Measurements from ENCODE around the gene LRRC58.

The LRRC58 gene

GRCh38 chr3:120280026-120280425, 69.1 kb downstream of the LRRC58 start:
- TF ChIP-seq CTCF (IDR thresholded peaks at IDR 0.05; ENCODE audit: poor library complexity, severe bottlenecking) = no peak
- ATAC-seq (ENCODE audit: low read depth) (no peak), DNase-seq (ENCODE audit: low spot score) (no peak)
- Histone ChIP-seq H3K36me3 (ENCODE audit: low read depth) (0 out of 2 replicates have a peak, but pooled peaks cover 3% of the 10 kb centered on the region), H3K27me3 (ENCODE audit: insufficient read depth, poor library complexity, severe bottlenecking) (no peaks in the 10 kb centered on the region), H3K27ac (ENCODE audit: poor library complexity, severe bottlenecking) (no peak overlapping the region), H3K4me1 (ENCODE audit: insufficient read depth, poor library complexity, severe bottlenecking) (no peaks in the 10 kb centered on the region), H3K4me3 (ENCODE audit: severe bottlenecking) (no peak overlapping the region), H3K9me3 (ENCODE audit: severe bottlenecking) (no peaks in the 10 kb centered on the region)

DNA sequence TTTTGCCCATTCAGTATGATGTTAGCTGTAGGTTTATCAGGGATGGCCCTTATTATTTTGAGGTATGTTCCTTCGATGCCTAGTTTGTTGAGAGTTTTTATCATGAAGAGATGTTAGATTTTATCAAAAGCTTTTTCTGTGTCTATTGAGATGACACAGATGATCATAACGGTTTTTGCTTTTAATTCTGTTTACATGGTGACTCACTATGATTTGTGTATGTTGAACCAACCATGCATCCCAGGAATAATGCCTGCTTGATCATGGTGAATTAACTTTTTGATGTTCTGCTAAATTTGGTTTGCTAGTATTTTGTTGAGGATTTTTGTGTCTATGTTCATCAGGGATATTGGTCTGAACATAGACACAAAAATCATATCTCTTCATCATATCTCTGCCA, 72.4 kb downstream of the LRRC58 start:
- DNase-seq (ENCODE audit: low spot score) (no peak), ATAC-seq (ENCODE audit: low read depth) (no peak)
- no peak for TF ChIP-seq CTCF (IDR thresholded peaks at IDR 0.05; ENCODE audit: poor library complexity, severe bottlenecking)
- H3K27ac ChIP-seq (ENCODE audit: poor library complexity, severe bottlenecking) = no peak overlapping the region
- no peaks in the 10 kb centered on the region for H3K4me1 ChIP-seq (ENCODE audit: insufficient read depth, poor library complexity, severe bottlenecking)
- no peak overlapping the region for H3K4me3 ChIP-seq (ENCODE audit: severe bottlenecking)
- H3K27me3 ChIP-seq (ENCODE audit: insufficient read depth, poor library complexity, severe bottlenecking) = peaks cover under 1% of the 10 kb centered on the region
- H3K36me3 ChIP-seq (ENCODE audit: low read depth) = 0 out of 2 replicates have a peak, but pooled peaks cover 3% of the 10 kb centered on the region
- H3K9me3 ChIP-seq (ENCODE audit: severe bottlenecking) = no peaks in the 10 kb centered on the region

DNA sequence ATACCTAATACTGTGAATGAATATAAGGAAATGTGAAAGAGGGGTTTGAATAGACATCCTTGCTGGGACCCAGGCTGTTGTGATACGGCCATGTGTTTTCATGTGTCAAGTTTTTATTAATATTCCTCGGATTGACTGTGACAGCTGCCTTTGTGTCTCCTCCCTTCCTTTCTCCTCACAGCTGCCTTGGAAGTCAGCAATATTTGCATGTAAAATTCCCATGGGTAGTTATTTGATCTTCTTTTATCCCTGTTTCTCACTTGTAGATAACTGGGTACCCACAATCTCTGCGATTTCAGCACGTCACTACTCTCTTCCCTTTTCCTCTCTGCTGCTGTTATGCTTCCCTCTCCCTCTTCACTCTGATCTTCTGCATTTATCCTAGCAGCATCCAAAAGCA, 73.5 kb downstream of the LRRC58 start:
- no peaks in the 10 kb centered on the region for H3K4me1 ChIP-seq (ENCODE audit: insufficient read depth, poor library complexity, severe bottlenecking)
- no peak for ATAC-seq (ENCODE audit: low read depth)

DNA sequence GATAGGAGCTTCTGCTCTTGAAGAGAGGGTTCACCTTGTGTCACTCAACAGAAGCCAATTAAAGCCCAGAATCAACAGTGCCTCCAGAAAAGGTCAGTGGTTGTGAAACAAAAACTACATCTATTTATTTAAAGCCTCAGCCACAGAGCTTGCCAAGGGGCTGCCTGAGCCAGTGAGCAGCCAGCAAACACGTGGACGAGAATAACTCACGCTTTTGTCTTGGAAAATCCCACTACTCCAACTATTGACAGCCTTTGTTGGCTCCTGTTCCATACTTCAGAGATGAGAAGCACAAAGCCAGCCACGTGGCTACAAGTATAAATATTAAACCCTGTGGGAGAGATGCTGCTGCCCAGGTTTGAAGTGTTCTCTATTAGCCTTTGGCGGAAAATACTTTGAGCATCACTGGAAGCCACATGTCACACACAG, 74.4 kb downstream of the LRRC58 start:
- H3K4me1 ChIP-seq (ENCODE audit: insufficient read depth, poor library complexity, severe bottlenecking) = no peaks in the 10 kb centered on the region
- no peak for DNase-seq (ENCODE audit: low spot score)
- H3K36me3 ChIP-seq (ENCODE audit: low read depth) = 0 out of 2 replicates have a peak, but pooled peaks cover 3% of the 10 kb centered on the region
- ATAC-seq (ENCODE audit: low read depth) = no peak
- H3K4me3 ChIP-seq (ENCODE audit: severe bottlenecking) = no peak overlapping the region
- H3K27ac ChIP-seq (ENCODE audit: poor library complexity, severe bottlenecking) = no peak overlapping the region
- no peak for TF ChIP-seq CTCF (IDR thresholded peaks at IDR 0.05; ENCODE audit: poor library complexity, severe bottlenecking)
- H3K27me3 ChIP-seq (ENCODE audit: insufficient read depth, poor library complexity, severe bottlenecking) = peaks cover 7% of the 10 kb centered on the region
- H3K9me3 ChIP-seq (ENCODE audit: severe bottlenecking) = no peaks in the 10 kb centered on the region

More for the DNA sequence above, 73.5 kb downstream of the LRRC58 start:
- no peak for DNase-seq (ENCODE audit: low spot score)
- H3K4me3 ChIP-seq (ENCODE audit: severe bottlenecking) = no peak overlapping the region
- no peak for TF ChIP-seq CTCF (IDR thresholded peaks at IDR 0.05; ENCODE audit: poor library complexity, severe bottlenecking)
- H3K9me3 ChIP-seq (ENCODE audit: severe bottlenecking) = no peaks in the 10 kb centered on the region
- H3K27me3 ChIP-seq (ENCODE audit: insufficient read depth, poor library complexity, severe bottlenecking) = peaks cover 7% of the 10 kb centered on the region
- H3K36me3 ChIP-seq (ENCODE audit: low read depth) = 0 out of 2 replicates have a peak, but pooled peaks cover 3% of the 10 kb centered on the region
- H3K27ac ChIP-seq (ENCODE audit: poor library complexity, severe bottlenecking) = no peak overlapping the region
